ENCODE data around the gene BEND6. TPM values are rescaled to one million over a fixed set of nuclear protein-coding genes. Genes with fewer than 3 reads are reported as not detected.

The BEND6 gene
- total RNA-seq, 3 donors from 2014 or later = 0.17 to 1.4 (median 0.31) TPM

DNA sequence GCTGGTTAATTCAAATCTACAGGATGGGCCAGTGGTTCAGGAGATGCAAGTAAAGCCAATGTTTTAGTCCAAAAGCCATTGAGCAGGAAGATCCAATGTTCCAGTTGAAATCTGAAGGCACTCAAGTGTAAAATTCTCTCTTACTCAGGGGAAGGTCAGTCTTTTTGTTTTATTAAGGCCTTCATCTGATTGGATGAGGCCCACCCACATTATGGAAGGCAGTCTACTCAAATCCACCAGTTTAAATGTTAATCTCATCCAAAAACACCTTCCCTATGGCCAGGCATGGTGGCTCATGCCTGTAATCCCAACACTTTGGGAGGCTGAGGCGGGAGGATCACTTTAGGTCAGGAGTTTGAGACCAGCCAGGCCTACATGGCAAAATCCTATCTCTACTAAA lies 31.3 kb upstream of the BEND6 start:
- Histone ChIP-seq H3K9me3 (no peaks in the 10 kb centered on the region), H3K36me3 (ENCODE audit: low read depth) (no peaks in the 10 kb centered on the region), H3K4me3 (no peak overlapping the region), H3K4me1 (ENCODE audit: low read depth) (no peaks in the 10 kb centered on the region)
- DNase-seq = no peak
- TF ChIP-seq, protein P1, sequence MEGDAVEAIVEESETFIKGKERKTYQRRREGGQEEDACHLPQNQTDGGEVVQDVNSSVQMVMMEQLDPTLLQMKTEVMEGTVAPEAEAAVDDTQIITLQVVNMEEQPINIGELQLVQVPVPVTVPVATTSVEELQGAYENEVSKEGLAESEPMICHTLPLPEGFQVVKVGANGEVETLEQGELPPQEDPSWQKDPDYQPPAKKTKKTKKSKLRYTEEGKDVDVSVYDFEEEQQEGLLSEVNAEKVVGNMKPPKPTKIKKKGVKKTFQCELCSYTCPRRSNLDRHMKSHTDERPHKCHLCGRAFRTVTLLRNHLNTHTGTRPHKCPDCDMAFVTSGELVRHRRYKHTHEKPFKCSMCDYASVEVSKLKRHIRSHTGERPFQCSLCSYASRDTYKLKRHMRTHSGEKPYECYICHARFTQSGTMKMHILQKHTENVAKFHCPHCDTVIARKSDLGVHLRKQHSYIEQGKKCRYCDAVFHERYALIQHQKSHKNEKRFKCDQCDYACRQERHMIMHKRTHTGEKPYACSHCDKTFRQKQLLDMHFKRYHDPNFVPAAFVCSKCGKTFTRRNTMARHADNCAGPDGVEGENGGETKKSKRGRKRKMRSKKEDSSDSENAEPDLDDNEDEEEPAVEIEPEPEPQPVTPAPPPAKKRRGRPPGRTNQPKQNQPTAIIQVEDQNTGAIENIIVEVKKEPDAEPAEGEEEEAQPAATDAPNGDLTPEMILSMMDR (IDR thresholded peaks at IDR 0.05) = no peak
- ATAC-seq = no peak
- intact Hi-C loops (cut with DNase I, micrococcal nuclease) = no loop called here

DNA sequence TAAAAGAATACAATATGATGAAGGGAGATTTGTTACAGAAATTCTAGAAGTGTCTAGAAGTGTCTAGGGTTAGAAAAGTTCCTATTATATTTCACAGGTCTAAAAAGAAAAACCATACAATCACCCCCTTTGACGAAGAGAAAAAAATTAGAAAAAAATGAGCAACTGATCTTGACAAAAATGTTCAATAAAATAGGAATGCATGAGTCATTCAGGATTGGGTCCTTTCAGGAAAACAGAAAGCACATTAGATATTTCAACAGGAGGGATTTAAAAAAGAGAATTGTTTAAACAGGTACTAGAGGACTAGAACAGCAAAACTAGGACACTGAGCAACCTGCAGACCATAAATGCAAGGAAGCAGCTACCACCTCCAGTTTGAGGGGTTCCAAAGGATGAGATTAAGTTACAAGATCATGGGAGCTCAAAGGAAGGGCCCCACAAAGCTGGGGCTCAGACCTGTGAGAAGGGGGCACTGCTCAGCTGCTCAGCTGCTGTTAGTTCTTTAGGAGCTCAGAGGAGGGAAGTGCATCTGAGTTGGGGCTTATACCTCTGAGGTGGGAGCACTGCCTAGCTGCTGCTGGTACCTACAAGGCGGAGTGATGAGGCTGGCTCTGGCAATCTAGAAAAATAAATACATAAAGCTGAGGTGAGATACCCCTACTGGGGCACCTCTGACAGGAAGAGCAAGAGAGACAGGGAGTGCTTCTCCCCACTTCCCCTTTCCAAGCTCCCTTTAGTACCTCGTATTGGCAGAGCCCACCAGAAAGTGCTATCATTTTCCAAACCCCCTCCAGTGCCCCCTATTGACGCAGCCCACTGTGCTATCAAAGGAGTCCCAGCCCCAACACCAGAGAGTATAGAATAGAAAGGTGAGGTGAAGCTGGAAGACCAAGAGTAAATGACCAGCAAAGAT lies 27.1 kb upstream of the BEND6 start:
- intact Hi-C loops (cut with DNase I, micrococcal nuclease) = no loop called here
- H3K4me1 ChIP-seq (ENCODE audit: low read depth) = no peaks in the 10 kb centered on the region
- TF ChIP-seq, protein P1 (IDR thresholded peaks at IDR 0.05) = no peak
- no peak overlapping the region for H3K4me3 ChIP-seq
- no peak for ATAC-seq
- no peaks in the 10 kb centered on the region for H3K9me3 ChIP-seq
- no peak for DNase-seq
- no peaks in the 10 kb centered on the region for H3K36me3 ChIP-seq (ENCODE audit: low read depth)

DNA sequence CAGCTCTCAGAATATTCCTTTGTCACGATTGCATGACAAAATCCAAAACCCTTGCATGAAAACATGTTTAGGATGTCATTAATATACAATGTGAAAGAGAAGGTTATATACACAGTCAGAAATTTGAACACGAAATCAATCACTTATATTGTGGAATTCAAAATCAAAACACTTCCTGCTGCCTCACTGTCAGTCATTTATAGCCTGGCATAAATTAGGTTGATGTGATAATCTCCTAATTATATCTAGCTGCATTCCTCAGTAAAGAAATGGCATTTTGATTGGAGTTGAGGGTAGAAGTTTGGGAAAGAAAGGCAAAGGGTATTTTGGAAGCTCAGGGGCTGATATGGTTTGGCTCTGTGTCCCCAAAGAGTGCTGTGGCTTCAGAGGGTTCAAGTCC lies 24.1 kb upstream of the BEND6 start:
- H3K4me1 ChIP-seq (ENCODE audit: low read depth) = no peaks in the 10 kb centered on the region
- DNase-seq (no peak), ATAC-seq (no peak)
- TF ChIP-seq, protein P1 (IDR thresholded peaks at IDR 0.05) = no peak
- no peaks in the 10 kb centered on the region for H3K36me3 ChIP-seq (ENCODE audit: low read depth)
- intact Hi-C loops (cut with DNase I, micrococcal nuclease) = no loop called here
- H3K4me3 ChIP-seq = no peak overlapping the region
- H3K9me3 ChIP-seq = no peaks in the 10 kb centered on the region

DNA sequence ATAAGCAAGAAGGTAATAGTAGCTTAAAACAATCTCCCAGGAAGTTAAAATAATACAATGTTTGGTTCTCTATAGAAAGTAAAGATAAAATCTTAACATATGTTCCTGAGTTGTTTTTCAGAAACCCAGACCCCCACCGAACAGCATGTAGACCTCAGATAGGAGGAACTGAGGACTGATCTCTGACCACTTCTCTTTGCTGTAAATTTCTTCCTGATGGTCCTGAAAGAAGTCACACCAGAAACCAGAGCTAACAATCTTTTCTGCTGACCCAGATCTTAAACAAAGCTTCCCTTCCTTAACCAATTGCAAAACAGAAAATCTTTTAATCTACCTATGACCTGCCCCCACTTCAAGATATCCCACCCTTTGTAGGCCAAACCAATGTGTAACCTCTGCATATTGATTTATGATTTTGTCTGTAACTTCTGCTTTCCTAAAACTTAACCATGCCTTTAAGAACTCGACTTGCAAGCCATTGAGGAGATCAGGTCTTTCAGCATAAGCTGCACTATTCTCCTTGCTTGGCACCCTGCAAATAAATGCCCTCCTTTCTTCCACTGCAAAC lies 21.9 kb upstream of the BEND6 start:
- DNase-seq = no peak
- ATAC-seq = no peak
- Histone ChIP-seq H3K36me3 (ENCODE audit: low read depth) (no peaks in the 10 kb centered on the region), H3K4me3 (no peak overlapping the region), H3K4me1 (ENCODE audit: low read depth) (no peaks in the 10 kb centered on the region), H3K9me3 (no peaks in the 10 kb centered on the region)
- TF ChIP-seq, protein P1 (IDR thresholded peaks at IDR 0.05) = no peak
- intact Hi-C loops (cut with DNase I, micrococcal nuclease) = no loop called here

DNA sequence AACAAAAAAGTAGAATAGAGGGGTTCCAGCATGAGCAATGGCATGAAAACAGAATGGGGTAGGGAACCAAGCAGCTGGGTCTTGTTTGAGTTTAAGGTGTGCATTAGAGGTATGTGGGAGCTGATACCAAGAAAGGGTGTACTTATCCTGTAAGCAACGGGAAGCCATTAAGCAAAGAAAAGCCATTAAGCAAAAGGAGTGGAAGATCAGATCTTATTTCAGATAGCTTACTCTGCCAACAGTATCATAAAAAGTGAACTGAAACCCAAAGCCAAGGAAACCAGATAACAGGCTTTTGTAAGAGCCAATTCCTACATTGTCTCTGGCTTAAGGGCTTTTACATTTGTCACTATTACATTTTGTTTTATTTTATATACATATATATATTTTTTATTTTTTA lies 21.3 kb upstream of the BEND6 start:
- intact Hi-C loops (cut with DNase I, micrococcal nuclease) = no loop called here
- DNase-seq (no peak), ATAC-seq (no peak)
- TF ChIP-seq, protein P1 (IDR thresholded peaks at IDR 0.05) = no peak
- Histone ChIP-seq H3K4me3 (no peak overlapping the region), H3K4me1 (ENCODE audit: low read depth) (no peaks in the 10 kb centered on the region), H3K9me3 (no peaks in the 10 kb centered on the region), H3K36me3 (ENCODE audit: low read depth) (no peaks in the 10 kb centered on the region)
